WERI-Rb-1 (cell line): ENCODE measurements around the gene UPF2.

Source experiments
- DNase-seq: peaks from one replicate; pipeline ENCODE4 v3.0.0-alpha.2; 2020
- H3K27ac ChIP-seq: fragments of 250-450 bp; sonication (Bioruptor Pico); 2 replicates; pipeline ENCODE4 v1.5.1; 2020; ENCODE audit warnings: mild to moderate bottlenecking, moderate library complexity
- H3K27me3 ChIP-seq: fragments of 250-450 bp; sonication (Bioruptor Pico); 2 replicates; pipeline ENCODE4 v1.5.1; 2021; ENCODE audit warnings: mild to moderate bottlenecking, low read depth, moderate library complexity; ENCODE audit not compliant: insufficient read depth, severe bottlenecking
- H3K36me3 ChIP-seq: fragments of 250-450 bp; sonication (Bioruptor Pico); 2 replicates; pipeline ENCODE4 v1.5.1; 2020; ENCODE audit warnings: mild to moderate bottlenecking, moderate library complexity
- H3K4me3 ChIP-seq: 2 replicates; pipeline ENCODE4 v1.5.1; 2011; ENCODE audit warnings: low read depth, mild to moderate bottlenecking, control low read depth, low read length
- H3K9me3 ChIP-seq: fragments of 250-450 bp; sonication (Bioruptor Pico); 2 replicates; pipeline ENCODE4 v1.5.1; 2021; ENCODE audit warnings: mild to moderate bottlenecking, moderate library complexity; ENCODE audit not compliant: severe bottlenecking
- CTCF ChIP-seq: IDR thresholded peaks from 2 replicates; pipeline ENCODE4 v1.5.1; 2011; ENCODE audit warnings: low read depth, mild to moderate bottlenecking, control low read depth, inconsistent platforms, low read length

Gene UPF2

GRCh38 chr10:11881477-11882417 is 160.9 kb downstream of the UPF2 start:
- Histone ChIP-seq H3K4me3 (no peak overlapping the region), H3K27me3 (no peaks in the 10 kb centered on the region), H3K27ac (no peak overlapping the region), H3K36me3 (no peaks in the 10 kb centered on the region), H3K9me3 (no peaks in the 10 kb centered on the region)
- DNase-seq, result no peak
- TF ChIP-seq CTCF, result peak; percentile 18; the same call in 1 of the 2 replicates

- Histone ChIP-seq H3K4me3 (no peak overlapping the region), H3K27me3 (no peaks in the 10 kb centered on the region), H3K36me3 (no peaks in the 10 kb centered on the region), H3K27ac (no peak overlapping the region), H3K9me3 (no peaks in the 10 kb centered on the region)
- DNase-seq, result no peak
- TF ChIP-seq CTCF, result no peak
These were observed 161.6 kb downstream of the UPF2 start for GRCh38 chr10:11881030-11881476.

GRCh38 chr10:11880151-11881029 is 162.2 kb downstream of the UPF2 start:
- H3K9me3 ChIP-seq, result no peaks in the 10 kb centered on the region
- H3K27me3 ChIP-seq, result no peaks in the 10 kb centered on the region
- DNase-seq, result no peak
- H3K27ac ChIP-seq, result no peak overlapping the region
- H3K4me3 ChIP-seq, result no peak overlapping the region
- TF ChIP-seq CTCF, result no peak
- H3K36me3 ChIP-seq, result no peaks in the 10 kb centered on the region

GRCh38 chr10:11879387-11880094 is 163.1 kb downstream of the UPF2 start:
- DNase-seq, result no peak
- Histone ChIP-seq H3K27ac (no peak overlapping the region), H3K4me3 (no peak overlapping the region), H3K36me3 (no peaks in the 10 kb centered on the region), H3K9me3 (no peaks in the 10 kb centered on the region), H3K27me3 (no peaks in the 10 kb centered on the region)
- no peak for TF ChIP-seq CTCF

GRCh38 chr10:11878776-11879175 is 163.8 kb downstream of the UPF2 start:
- Histone ChIP-seq H3K4me3 (no peak overlapping the region), H3K36me3 (no peaks in the 10 kb centered on the region), H3K27me3 (no peaks in the 10 kb centered on the region), H3K27ac (no peak overlapping the region), H3K9me3 (no peaks in the 10 kb centered on the region)
- TF ChIP-seq CTCF, result no peak
- no peak for DNase-seq
